Immature natural killer cell (primary cell): Measurements from ENCODE around the gene TOB2. TPM values are rescaled to one million over a fixed set of nuclear protein-coding genes. Genes with fewer than 3 reads are reported as not detected.

ENCODE experiments used
- DNase-seq, 3 donors: peaks; one replicate each; pipeline ENCODE4 v3.0.0; 2022; ENCODE audit warnings: mixed read lengths in 1 of 3
- H3K27ac Mint-ChIP-seq, 6 donors: one replicate each; pipeline ENCODE4 v1.8.0; 2020; ENCODE audit warnings: mixed read lengths in 6 of 6, mild to moderate bottlenecking in 5 of 6, inconsistent platforms in 4 of 6, moderate library complexity in 3 of 6
- H3K27me3 Mint-ChIP-seq, 3 donors: one replicate each; pipeline ENCODE4 v1.8.0; 2020 to 2021; ENCODE audit warnings: low read depth in 3 of 3, mild to moderate bottlenecking in 3 of 3, mixed read lengths in 3 of 3, moderate library complexity in 3 of 3, inconsistent platforms in 1 of 3
- H3K36me3 Mint-ChIP-seq, 3 donors: one replicate each; pipeline ENCODE4 v1.8.0; 2020; ENCODE audit warnings: mixed read lengths in 3 of 3, inconsistent platforms in 2 of 3, mild to moderate bottlenecking in 2 of 3
- H3K4me1 Mint-ChIP-seq, 2 donors: one replicate each; pipeline ENCODE4 v1.8.0; 2020; ENCODE audit warnings: inconsistent platforms in 2 of 2, mild to moderate bottlenecking in 2 of 2, mixed read lengths in 2 of 2, moderate library complexity in 1 of 2
- H3K4me3 Mint-ChIP-seq, 5 donors: one replicate each; pipeline ENCODE4 v1.8.0; 2020; ENCODE audit warnings: mild to moderate bottlenecking in 5 of 5, mixed read lengths in 5 of 5, inconsistent platforms in 3 of 5, moderate library complexity in 3 of 5
- H3K9me3 Mint-ChIP-seq, 6 donors: one replicate each; pipeline ENCODE4 v1.8.0; 2020; ENCODE audit warnings: mild to moderate bottlenecking in 6 of 6, mixed read lengths in 6 of 6, inconsistent platforms in 4 of 6, moderate library complexity in 3 of 6
- polyA plus RNA-seq, 3 donors: library from polyadenylated mRNA; unstranded; fragments of 300-500 nt; fragmentation: Illumina TruSeq; gene quantifications; one replicate each; pipeline ENCODE4 v1.2.3, GENCODE V29; 2021

TOB2 gene, protein sequence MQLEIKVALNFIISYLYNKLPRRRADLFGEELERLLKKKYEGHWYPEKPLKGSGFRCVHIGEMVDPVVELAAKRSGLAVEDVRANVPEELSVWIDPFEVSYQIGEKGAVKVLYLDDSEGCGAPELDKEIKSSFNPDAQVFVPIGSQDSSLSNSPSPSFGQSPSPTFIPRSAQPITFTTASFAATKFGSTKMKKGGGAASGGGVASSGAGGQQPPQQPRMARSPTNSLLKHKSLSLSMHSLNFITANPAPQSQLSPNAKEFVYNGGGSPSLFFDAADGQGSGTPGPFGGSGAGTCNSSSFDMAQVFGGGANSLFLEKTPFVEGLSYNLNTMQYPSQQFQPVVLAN
- polyA plus RNA-seq: 10 to 100 TPM in 1 of 3 donors, 1 to 10 TPM in 2; 5.9 to 23.6 (median 8.6) TPM

DNA sequence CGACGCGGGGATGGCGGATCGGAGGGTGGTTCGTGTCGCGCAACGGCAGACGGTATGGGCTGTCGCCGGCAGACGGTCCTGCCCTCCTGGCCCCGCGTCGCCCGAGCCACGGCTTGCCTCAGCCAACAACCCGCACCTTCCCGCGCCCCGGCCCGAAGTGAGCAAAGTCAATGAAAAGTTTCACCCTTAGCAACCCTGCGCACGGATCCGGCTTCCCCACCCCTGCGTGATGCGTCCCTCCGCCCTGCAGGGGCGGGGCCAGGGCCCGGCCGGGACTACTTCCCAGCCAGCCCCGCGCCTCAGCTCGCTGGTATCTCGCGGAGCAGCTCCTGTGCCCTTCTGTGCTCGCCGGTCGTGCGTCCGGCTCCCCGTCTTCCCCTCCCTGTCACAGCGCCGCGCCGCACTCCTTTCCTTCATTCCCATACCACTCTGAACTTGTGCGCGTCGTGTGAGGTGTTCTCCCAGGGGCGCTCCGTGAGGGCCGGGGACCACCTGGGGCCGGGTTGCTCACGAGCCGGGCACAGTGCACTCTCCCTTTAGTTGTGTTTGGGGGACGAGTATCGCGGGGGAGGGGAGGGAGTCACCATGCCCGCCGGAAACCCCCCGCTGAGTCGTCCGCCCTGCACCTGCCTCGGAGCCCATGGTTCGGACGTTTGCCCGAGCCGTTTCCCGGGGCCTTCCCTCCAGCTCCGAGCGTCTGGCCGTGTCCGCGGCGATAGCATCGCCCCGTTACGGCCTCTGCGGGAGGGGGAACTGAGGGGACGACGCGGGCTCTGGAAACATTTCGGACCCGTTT lies at the start of gene TOB2:
Gene TOB2, minus strand, starts transcription at position 163 of the 796 bp plus-strand sequence. CDS start 9,456 bp downstream, outside the sequence.
- H3K4me1 Mint-ChIP-seq: peaks cover 36 to 46% of the 10 kb centered on the region in 2 donors
- peak; percentile 93 to 94 (median 93) for DNase-seq
- H3K4me3 Mint-ChIP-seq: peak within 1 kb of the TSS; percentile 89 to 99 (median 96)
- H3K36me3 Mint-ChIP-seq: no peaks in the 10 kb centered on the region
- H3K27ac Mint-ChIP-seq: peak within 1 kb of the TSS; percentile 94 to 99 (median 96)
- peaks cover 18 to 38% (median 27%) of the 10 kb centered on the region in 3 donors for H3K27me3 Mint-ChIP-seq
- H3K9me3 Mint-ChIP-seq: no peaks in the 10 kb centered on the region

DNA sequence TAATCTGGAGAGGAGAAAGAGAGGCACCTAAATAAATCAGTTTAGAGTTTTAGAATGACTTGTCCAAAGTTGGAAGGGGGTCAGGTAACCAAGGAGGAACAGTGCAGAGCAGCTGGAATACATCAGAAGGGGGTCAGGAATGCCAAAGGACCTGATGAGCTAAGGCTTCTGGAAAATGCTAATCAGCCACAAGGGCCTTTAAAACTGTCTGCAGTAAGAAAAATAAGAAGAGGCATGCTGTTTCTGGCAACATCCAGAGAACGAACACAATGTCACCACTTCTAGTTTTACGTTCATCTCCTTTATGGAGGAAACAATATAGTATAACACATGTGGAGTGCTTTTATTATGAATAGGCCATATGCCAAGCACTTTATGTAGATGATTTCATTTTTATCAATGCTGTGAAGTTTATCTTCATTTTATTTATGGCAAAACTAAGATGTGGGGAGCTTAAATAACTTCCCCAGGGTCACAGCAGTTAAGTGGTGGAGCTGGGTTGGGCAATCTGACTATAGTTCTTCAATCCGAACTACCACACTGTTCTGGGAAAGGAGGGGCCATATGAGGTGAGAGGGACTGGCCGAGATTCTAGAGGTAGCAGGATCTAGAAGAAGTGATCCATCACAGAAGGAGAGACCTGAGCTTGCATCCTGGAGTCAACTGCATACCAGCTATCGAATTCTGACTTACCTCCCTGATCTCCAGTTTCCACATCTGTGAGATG lies 44.9 kb upstream of the TOB2 start:
- no peak for DNase-seq
- H3K9me3 Mint-ChIP-seq: no peaks in the 10 kb centered on the region
- H3K36me3 Mint-ChIP-seq: no peaks in the 10 kb centered on the region
- peaks cover 0 to 1% (median 0%) of the 10 kb centered on the region in 3 donors for H3K27me3 Mint-ChIP-seq
- peak overlapping the region in 1 of 6 donors; percentile 35 for H3K27ac Mint-ChIP-seq
- H3K4me3 Mint-ChIP-seq: no peak overlapping the region
- peaks cover 8 to 41% of the 10 kb centered on the region in 2 donors for H3K4me1 Mint-ChIP-seq

DNA sequence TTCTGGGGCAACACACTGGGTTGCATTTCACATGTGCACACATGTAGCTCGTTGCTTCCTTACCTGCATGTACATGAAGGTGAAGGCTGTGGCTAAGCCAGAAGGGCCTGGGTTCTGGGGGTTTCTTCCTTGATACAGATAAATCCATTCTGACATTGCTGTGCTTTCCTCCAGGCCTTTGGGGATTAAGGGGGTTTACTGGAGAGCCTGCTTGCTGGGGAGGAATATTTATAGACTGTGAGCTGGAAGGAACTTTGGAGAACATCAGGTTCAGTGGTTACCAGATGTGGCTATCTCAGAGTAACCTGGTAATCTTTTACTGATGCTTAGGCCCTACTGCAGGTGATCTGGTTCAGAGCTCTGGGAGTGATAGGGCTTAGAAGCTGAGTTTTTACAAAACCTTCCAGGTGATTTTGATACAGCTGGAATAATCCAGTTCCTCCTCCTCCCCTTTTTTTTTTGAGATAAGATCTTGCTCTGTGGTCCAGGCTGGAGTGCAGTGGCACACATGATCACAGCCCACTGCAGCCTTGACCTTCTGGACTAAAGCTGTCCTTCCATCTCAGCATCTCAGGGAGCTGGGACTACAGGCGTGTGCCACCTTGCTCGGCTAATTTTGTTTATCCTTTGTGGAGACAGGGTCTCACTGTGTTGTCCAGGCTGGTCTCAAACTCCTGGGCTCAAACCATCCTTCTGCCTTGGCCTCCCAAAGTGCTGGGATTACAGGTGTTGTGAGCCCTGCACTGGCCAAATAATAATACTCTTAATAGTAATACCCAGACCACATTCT lies 42.2 kb upstream of the TOB2 start:
- no peak overlapping the region for H3K27ac Mint-ChIP-seq
- peaks cover 0 to 3% (median 0%) of the 10 kb centered on the region in 3 donors for H3K36me3 Mint-ChIP-seq

DNA sequence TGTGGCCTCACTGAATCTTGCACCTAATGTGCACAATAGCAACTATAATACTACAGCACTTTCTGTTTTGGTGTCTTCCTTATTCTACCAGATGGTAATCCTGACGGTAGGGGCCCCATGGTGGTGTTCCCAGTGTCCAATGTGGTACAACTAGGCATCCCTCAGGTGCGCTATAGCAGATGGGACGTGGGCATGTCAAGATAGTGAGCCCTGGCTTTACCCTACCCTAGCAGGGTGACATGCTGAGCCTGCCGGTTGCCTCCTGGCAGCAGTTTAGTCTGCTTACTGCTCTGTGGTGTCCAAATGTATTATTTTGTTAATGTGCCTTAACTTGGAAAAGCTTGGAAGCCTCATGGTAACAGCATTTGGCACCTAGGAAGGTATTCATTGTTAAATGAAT lies 41.5 kb upstream of the TOB2 start:
- Mint-ChIP-seq H3K9me3 (no peaks in the 10 kb centered on the region), H3K27me3 (peaks cover 0 to 1% (median 0%) of the 10 kb centered on the region in 3 donors), H3K4me3 (no peak overlapping the region), H3K36me3 (peaks cover 0 to 3% (median 0%) of the 10 kb centered on the region in 3 donors), H3K4me1 (peaks cover 14 to 47% of the 10 kb centered on the region in 2 donors), H3K27ac (no peak overlapping the region)
- DNase-seq: no peak

More for the DNA sequence above, 42.2 kb upstream of the TOB2 start:
- H3K9me3 Mint-ChIP-seq: no peaks in the 10 kb centered on the region
- H3K4me1 Mint-ChIP-seq: peaks cover 14 to 47% of the 10 kb centered on the region in 2 donors
- H3K27me3 Mint-ChIP-seq: peaks cover 0 to 1% (median 0%) of the 10 kb centered on the region in 3 donors
- no peak for DNase-seq
- no peak overlapping the region for H3K4me3 Mint-ChIP-seq

DNA sequence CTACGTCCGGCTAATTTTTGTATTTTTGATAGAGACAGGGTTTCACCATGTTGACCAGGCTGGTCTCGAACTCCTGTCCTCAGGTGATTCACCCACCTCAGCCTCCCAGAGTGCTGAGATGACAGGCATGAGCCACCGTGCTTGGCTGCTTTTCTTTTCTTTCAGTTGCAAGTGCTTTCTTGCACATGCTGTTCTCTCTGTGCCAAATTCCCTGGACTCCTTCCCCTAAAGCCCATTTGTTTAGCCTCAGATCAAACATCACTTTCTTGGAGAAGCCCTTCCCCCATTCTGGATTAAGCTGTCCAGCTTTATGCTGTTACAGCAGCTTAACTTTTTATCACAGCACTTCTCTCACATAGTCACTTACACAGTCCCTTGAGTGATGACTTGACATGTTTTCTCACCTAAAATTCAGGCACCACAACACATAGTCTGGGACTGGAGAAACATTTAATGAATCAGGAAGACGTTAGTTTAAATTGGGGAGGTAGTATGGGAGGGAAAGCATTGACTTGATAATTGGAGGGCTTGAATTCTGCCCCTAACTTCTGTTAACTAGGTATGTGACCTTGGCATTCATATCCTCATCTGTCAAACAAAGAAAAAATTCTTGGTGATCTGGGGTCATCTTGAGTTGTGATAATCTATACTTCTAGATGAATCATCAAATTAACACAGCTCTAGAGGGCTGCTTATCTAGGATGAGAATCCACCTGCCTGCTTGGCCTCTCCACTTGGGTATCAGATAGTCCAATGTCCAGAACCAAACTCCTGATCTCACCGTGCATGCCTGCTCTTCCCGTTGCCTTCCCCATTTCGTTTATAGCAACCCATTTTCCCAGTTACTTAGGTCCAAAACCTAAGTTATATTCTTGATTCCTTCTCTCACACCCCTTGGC lies 40.7 kb upstream of the TOB2 start:
- Mint-ChIP-seq H3K27ac (no peak overlapping the region), H3K9me3 (no peaks in the 10 kb centered on the region), H3K4me3 (no peak overlapping the region), H3K36me3 (peaks cover 0 to 3% (median 0%) of the 10 kb centered on the region in 3 donors), H3K27me3 (peaks cover 0 to 1% (median 0%) of the 10 kb centered on the region in 3 donors), H3K4me1 (peaks cover 21 to 55% of the 10 kb centered on the region in 2 donors)
- DNase-seq: no peak

DNA sequence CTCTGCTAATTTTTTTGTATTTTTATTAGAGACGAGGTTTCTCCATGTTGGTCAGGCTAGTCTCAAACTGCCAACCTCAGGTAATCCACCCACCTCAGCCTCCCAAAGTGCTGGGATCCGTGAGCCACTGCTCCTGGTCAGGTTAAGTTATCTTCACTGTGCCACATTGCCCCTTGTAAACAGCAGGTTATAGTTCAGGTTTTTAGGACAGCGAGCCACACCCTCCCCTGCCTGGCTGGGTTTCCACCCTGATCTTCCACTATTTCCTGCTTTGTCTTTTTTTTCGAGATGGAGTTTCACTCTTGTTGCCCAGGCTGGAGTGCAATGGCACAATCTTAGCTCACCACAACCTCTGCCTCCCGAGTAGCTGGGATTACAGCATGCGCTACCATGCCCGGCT lies 38.4 kb upstream of the TOB2 start:
- DNase-seq: no peak
- H3K9me3 Mint-ChIP-seq: no peaks in the 10 kb centered on the region
- H3K4me3 Mint-ChIP-seq: no peak overlapping the region
- peaks cover 0 to 3% (median 0%) of the 10 kb centered on the region in 3 donors for H3K36me3 Mint-ChIP-seq
- no peak overlapping the region for H3K27ac Mint-ChIP-seq
- H3K4me1 Mint-ChIP-seq: peaks cover 24 to 65% of the 10 kb centered on the region in 2 donors
- H3K27me3 Mint-ChIP-seq: peaks cover 0 to 1% (median 0%) of the 10 kb centered on the region in 3 donors

DNA sequence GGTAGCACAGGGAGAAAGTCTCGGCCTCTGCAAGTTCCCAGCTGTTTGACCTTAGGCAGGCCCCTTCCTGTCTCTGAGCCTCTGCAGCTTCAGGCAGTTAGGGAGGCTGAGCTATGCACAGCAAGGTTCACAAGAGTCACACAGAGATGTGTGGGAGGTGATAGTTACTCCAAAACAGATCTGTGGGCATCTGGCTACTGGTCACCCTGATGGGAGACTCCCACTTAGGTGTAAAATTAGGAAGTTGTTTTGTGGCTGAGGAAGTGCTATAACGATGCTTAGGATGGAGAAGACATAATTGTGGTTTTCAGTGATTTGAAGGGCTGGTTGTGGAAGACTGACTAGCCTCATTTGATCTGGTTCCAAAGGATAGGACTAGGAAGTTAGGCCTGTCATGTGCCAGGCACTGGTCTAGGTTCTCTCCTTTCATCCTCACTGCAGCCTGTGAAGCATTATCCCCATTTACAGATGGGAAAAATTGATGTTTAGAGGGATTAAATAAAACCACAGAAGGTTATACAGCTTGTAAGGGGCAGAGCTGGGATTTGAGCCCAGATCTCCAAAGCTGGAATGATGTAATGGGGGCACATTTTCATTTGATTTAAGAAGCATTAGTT lies 35.8 kb upstream of the TOB2 start:
- no peak overlapping the region for H3K4me3 Mint-ChIP-seq
- H3K27ac Mint-ChIP-seq: peak overlapping the region in 2 of 6 donors; percentile 37 to 41
- no peaks in the 10 kb centered on the region for H3K27me3 Mint-ChIP-seq
- DNase-seq: no peak
- no peaks in the 10 kb centered on the region for H3K9me3 Mint-ChIP-seq
- peaks cover 0 to 3% (median 0%) of the 10 kb centered on the region in 3 donors for H3K36me3 Mint-ChIP-seq
- peaks cover 22 to 52% of the 10 kb centered on the region in 2 donors for H3K4me1 Mint-ChIP-seq

DNA sequence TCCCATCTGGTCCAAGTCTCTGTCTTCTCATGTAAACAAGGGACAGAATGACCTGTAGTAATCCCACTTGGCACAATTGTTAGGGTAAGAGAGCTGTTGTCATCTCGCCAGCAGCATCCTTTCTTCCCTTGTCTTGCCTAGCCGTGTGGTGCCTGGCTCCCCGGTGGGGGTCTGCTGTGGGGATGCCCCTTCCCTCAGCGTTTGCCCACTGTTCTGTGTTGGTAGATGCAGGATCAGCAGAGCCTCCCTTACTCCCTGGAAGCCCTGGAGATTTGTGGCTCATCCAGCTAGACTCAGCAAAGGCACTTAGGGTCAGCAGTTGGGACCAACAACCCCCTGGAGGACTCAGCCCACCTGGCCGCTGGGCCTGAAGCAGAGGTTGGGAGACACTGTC lies 35.3 kb upstream of the TOB2 start:
- Mint-ChIP-seq H3K4me3 (no peak overlapping the region), H3K27ac (peak overlapping the region in 1 of 6 donors; percentile 41), H3K4me1 (peaks cover 19 to 47% of the 10 kb centered on the region in 2 donors), H3K9me3 (no peaks in the 10 kb centered on the region), H3K27me3 (no peaks in the 10 kb centered on the region), H3K36me3 (peaks cover 0 to 3% (median 0%) of the 10 kb centered on the region in 3 donors)
- no peak for DNase-seq

DNA sequence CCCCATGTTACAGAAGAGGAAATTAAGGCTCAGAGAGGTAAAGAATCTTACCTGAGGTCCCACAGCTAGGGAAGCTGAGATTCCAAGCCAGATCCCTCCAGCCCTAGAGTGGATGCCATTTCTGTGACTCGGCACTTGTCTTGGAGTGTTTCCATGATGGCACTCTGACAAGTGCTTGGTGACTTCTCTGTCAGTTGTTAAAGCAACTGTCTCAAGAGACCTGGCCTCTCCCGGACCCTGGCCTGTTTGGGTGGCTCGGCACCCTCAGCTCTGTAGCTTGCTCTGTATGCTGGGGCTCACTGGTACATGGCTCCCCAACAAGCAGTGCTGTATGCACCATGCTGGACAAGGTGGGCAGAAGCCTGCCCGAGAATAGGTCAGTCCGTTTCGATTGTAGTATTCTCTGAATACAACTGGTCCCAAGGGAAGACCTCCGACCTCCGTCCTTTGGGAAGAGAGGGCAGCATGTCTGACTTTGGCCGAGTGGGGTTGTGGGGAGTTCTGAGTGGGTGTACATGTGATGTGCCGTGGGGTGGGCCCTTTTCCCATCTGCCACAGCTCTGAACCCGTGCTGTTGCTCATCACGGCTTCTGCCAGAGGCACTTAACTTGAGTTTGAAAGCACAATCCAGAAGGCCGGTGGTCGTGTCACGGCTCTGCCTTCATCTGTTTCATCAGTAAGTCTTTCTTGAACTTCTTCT lies 34.7 kb upstream of the TOB2 start:
- H3K4me1 Mint-ChIP-seq: peaks cover 20 to 44% of the 10 kb centered on the region in 2 donors
- H3K27ac Mint-ChIP-seq: no peak overlapping the region
- no peaks in the 10 kb centered on the region for H3K27me3 Mint-ChIP-seq
- H3K36me3 Mint-ChIP-seq: peaks cover 0 to 3% (median 0%) of the 10 kb centered on the region in 3 donors
- no peak for DNase-seq
- no peaks in the 10 kb centered on the region for H3K9me3 Mint-ChIP-seq
- no peak overlapping the region for H3K4me3 Mint-ChIP-seq

DNA sequence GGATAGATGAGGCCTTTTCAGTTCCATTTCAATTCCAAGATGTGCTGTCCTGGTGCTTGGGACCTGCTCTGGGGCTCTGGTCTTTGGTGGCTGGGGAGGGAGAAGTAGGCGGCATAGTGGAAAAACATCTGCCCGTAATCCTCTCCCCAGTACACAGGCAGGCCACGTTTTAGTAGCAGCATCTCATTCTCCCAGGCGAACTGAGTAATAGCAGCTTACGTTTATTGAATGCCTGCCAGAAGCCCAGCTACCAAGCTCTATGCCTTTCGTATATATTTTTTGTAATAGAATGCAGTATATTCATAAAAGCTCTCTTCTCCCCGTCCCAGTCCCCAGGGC lies 33.8 kb upstream of the TOB2 start:
- Mint-ChIP-seq H3K27me3 (no peaks in the 10 kb centered on the region), H3K4me1 (peaks cover 16 to 38% of the 10 kb centered on the region in 2 donors), H3K36me3 (no peaks in the 10 kb centered on the region), H3K27ac (no peak overlapping the region), H3K4me3 (no peak overlapping the region), H3K9me3 (no peaks in the 10 kb centered on the region)
- DNase-seq: no peak

DNA sequence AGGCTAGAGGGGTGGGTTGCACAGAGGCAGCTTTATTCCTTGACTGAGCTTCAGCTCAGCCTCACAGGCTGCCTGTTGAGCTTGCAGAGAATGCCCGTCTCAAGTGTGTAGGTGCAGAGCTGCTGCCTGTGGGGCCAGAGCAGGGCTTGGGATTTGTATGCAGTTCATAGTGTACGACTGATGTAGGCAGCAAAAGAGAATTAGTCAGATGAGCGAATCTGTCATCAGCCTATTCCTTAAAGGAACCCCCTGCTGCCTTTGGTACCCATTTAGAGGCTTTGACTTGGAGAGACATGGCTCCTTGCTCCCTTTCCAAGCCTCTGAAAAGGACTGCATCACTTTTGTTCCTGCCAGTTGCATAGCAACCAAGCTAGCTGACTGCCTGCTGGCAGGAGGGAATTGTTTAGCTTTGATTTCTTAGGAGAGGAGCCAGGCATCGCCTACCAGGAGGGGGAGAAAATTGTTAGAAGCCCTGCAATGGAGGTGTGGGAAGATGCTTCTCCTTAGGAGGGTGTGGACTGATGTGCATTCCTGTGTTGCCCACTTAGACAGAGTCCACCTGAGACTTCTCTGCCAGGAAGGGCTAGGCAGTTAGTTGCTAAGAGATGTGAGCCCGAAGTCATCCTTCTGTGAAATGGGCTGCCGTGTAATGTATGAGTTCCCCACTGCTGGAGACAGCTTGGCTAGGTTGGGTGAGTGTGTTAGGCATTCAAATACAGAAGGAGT lies 33.2 kb upstream of the TOB2 start:
- no peak overlapping the region for H3K27ac Mint-ChIP-seq

More for the DNA sequence above, 33.2 kb upstream of the TOB2 start:
- DNase-seq: no peak
- H3K4me3 Mint-ChIP-seq: no peak overlapping the region
- H3K9me3 Mint-ChIP-seq: no peaks in the 10 kb centered on the region
- H3K27me3 Mint-ChIP-seq: no peaks in the 10 kb centered on the region
- peaks cover 16 to 38% of the 10 kb centered on the region in 2 donors for H3K4me1 Mint-ChIP-seq
- H3K36me3 Mint-ChIP-seq: no peaks in the 10 kb centered on the region
